Osteoblast (primary cell): ENCODE data around the gene INSRR. TPM values are rescaled to one million over a fixed set of nuclear protein-coding genes. Genes with fewer than 3 reads are reported as not detected.

Experiments used
- DNase-seq: peaks from one replicate; pipeline ENCODE4 v3.0.0; 2011; ENCODE audit warnings: low spot score, mixed read lengths; ENCODE audit not compliant: insufficient read length; ENCODE audit errors: missing footprints
- H2AFZ ChIP-seq: 2 replicates; pipeline ENCODE4 v1.6.0; 2011; ENCODE audit warnings: mild to moderate bottlenecking, low read length
- H3K27ac ChIP-seq: 2 replicates; pipeline ENCODE4 v1.5.1; 2011; ENCODE audit warnings: mild to moderate bottlenecking, low read depth, low read length, moderate library complexity
- H3K27me3 ChIP-seq: 2 replicates; pipeline ENCODE4 v1.6.0; 2012; ENCODE audit warnings: mild to moderate bottlenecking, control low read depth, inconsistent platforms, low read length, moderate library complexity; ENCODE audit not compliant: insufficient read depth
- H3K36me3 ChIP-seq: 2 replicates; pipeline ENCODE4 v1.5.1; 2011; ENCODE audit warnings: mild to moderate bottlenecking, low read length, control low read depth, moderate library complexity; ENCODE audit not compliant: insufficient read depth
- H3K4me1 ChIP-seq: 2 replicates; pipeline ENCODE4 v1.5.1; 2011; ENCODE audit warnings: mild to moderate bottlenecking, low read length, control low read depth, moderate library complexity; ENCODE audit not compliant: insufficient read depth
- H3K4me2 ChIP-seq: 2 replicates; pipeline ENCODE4 v1.6.0; 2011; ENCODE audit warnings: mild to moderate bottlenecking, low read length; ENCODE audit not compliant: insufficient read depth
- H3K4me3 ChIP-seq: fragments of 200-600 bp; sonication (generic); 3 replicates; pipeline ENCODE4 v1.5.1; 2012; ENCODE audit warnings: mild to moderate bottlenecking, low read length, inconsistent platforms; ENCODE audit not compliant: insufficient read depth
- H3K79me2 ChIP-seq: 2 replicates; pipeline ENCODE4 v1.6.0; 2012; ENCODE audit warnings: mild to moderate bottlenecking, low read length, control low read depth, inconsistent platforms; ENCODE audit not compliant: insufficient read depth
- H3K9me3 ChIP-seq: 2 replicates; pipeline ENCODE4 v1.5.1; 2011; ENCODE audit warnings: low read depth, low read length, control low read depth
- H4K20me1 ChIP-seq: 2 replicates; pipeline ENCODE4 v1.6.0; 2012; ENCODE audit warnings: mild to moderate bottlenecking, low read length, control low read depth; ENCODE audit not compliant: insufficient read depth
- total RNA-seq: library from RNA; depleted of rRNA; stranded (reverse); fragments of >200 nt; gene quantifications from 2 replicates; pipeline ENCODE4 v1.2.3, GENCODE V29; 2012
- TF ChIP-seq, protein P1 (sequence below): IDR thresholded peaks from 2 replicates; pipeline ENCODE4 v1.5.1; 2011; ENCODE audit warnings: mild to moderate bottlenecking, low read depth, low read length, moderate library complexity; ENCODE audit errors: extremely low read depth

INSRR gene
- total RNA-seq, 1 donor = 0.36 TPM

- Histone ChIP-seq H3K36me3 (no peaks in the 10 kb centered on the region), H3K4me3 (no peak overlapping the region), H3K79me2 (no peaks in the 10 kb centered on the region), H2AFZ (no peak overlapping the region), H3K4me1 (no peaks in the 10 kb centered on the region), H3K27me3 (peaks cover 23% of the 10 kb centered on the region), H4K20me1 (no peaks in the 10 kb centered on the region), H3K9me3 (no peaks in the 10 kb centered on the region), H3K27ac (no peak overlapping the region), H3K4me2 (no peak overlapping the region)
- TF ChIP-seq, protein P1, sequence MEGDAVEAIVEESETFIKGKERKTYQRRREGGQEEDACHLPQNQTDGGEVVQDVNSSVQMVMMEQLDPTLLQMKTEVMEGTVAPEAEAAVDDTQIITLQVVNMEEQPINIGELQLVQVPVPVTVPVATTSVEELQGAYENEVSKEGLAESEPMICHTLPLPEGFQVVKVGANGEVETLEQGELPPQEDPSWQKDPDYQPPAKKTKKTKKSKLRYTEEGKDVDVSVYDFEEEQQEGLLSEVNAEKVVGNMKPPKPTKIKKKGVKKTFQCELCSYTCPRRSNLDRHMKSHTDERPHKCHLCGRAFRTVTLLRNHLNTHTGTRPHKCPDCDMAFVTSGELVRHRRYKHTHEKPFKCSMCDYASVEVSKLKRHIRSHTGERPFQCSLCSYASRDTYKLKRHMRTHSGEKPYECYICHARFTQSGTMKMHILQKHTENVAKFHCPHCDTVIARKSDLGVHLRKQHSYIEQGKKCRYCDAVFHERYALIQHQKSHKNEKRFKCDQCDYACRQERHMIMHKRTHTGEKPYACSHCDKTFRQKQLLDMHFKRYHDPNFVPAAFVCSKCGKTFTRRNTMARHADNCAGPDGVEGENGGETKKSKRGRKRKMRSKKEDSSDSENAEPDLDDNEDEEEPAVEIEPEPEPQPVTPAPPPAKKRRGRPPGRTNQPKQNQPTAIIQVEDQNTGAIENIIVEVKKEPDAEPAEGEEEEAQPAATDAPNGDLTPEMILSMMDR = no peak
- peak; percentile 44 for DNase-seq
Observed at GRCh38 chr1:156839426-156840109, 19.3 kb downstream of the INSRR start.

GRCh38 chr1:156838972-156839371, 19.9 kb downstream of the INSRR start:
- Histone ChIP-seq H2AFZ (no peak overlapping the region), H3K4me1 (no peaks in the 10 kb centered on the region)
- peak; percentile 95 for DNase-seq

DNA sequence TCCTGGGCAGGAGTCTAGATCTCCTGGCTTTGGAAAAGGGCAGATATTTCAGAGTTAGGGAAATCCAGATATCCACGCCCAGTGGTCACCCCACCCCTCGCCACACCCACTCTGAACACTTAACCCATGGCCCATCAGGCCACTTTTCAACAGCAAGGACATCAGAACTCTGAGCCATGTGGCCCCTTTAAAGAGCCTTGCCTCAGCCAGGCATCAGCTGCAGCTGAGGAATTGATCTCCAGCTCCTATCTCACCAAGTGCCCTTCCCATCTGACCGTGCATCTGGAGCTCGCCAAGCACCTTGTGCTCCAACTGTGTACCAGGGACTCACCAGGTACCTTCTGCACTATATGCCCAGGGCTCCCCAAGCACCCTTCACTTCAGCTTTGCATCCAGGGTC, 22.0 kb downstream of the INSRR start:
- Histone ChIP-seq H3K4me3 (no peak overlapping the region), H3K4me2 (no peak overlapping the region), H4K20me1 (no peaks in the 10 kb centered on the region), H3K27me3 (peaks cover 34% of the 10 kb centered on the region), H3K4me1 (no peaks in the 10 kb centered on the region), H3K36me3 (no peaks in the 10 kb centered on the region), H3K27ac (no peak overlapping the region), H2AFZ (no peak overlapping the region), H3K79me2 (no peaks in the 10 kb centered on the region), H3K9me3 (no peaks in the 10 kb centered on the region)
- peak; percentile 60 for DNase-seq
- TF ChIP-seq, protein P1 = no peak

More at GRCh38 chr1:156838972-156839371, 19.9 kb downstream of the INSRR start:
- Histone ChIP-seq H3K36me3 (no peaks in the 10 kb centered on the region), H3K9me3 (no peaks in the 10 kb centered on the region), H4K20me1 (no peaks in the 10 kb centered on the region), H3K4me2 (no peak overlapping the region), H3K79me2 (no peaks in the 10 kb centered on the region), H3K4me3 (no peak overlapping the region), H3K27ac (no peak overlapping the region), H3K27me3 (peaks cover 23% of the 10 kb centered on the region)
- TF ChIP-seq, protein P1 = peak; percentile 82

GRCh38 chr1:156836041-156836654, 22.8 kb downstream of the INSRR start:
- Histone ChIP-seq H3K36me3 (no peaks in the 10 kb centered on the region), H4K20me1 (no peaks in the 10 kb centered on the region), H3K27ac (no peak overlapping the region), H3K27me3 (peaks cover 40% of the 10 kb centered on the region), H3K4me2 (no peak overlapping the region), H2AFZ (no peak overlapping the region), H3K4me3 (no peak overlapping the region), H3K4me1 (no peaks in the 10 kb centered on the region), H3K79me2 (no peaks in the 10 kb centered on the region), H3K9me3 (no peaks in the 10 kb centered on the region)
- TF ChIP-seq, protein P1 = no peak
- DNase-seq = no peak
